ENCODE data around the gene LUC7L. TPM values are rescaled to one million over a fixed set of nuclear protein-coding genes. Genes with fewer than 3 reads are reported as not detected.

LUC7L gene
- total RNA-seq, 1 experiment from 2014 or later: 137 TPM

GRCh38 chr16:264440-264951 lies 35.2 kb upstream of the LUC7L start:
- no peak overlapping the region for H4K8ac ChIP-seq (replicated peaks; ENCODE audit: insufficient read length, low read depth, low read length)
- H3K9me3 Mint-ChIP-seq: no peaks in the 10 kb centered on the region
- no peak overlapping the region for H3K4me2 ChIP-seq (ENCODE audit: insufficient read depth, insufficient read length, low read length)
- no peak overlapping the region for H2BK12ac ChIP-seq (ENCODE audit: insufficient read length, low read depth, low read length)
- H3K4me1 Mint-ChIP-seq: peaks cover 0 to 6% of the 10 kb centered on the region in 2 experiments; a peak in 1 of 4 replicates
- no peak overlapping the region for H4K91ac ChIP-seq (ENCODE audit: insufficient read length, low read depth, low read length)
- H2BK5ac ChIP-seq (ENCODE audit: insufficient read length, low read length): no peak overlapping the region
- no peak overlapping the region for H3T11ph ChIP-seq (ENCODE audit: low read length)
- H3K27me3 Mint-ChIP-seq (ENCODE audit: low read depth): no peaks in the 10 kb centered on the region
- no peak overlapping the region for H4K5ac ChIP-seq (ENCODE audit: insufficient read length, low read depth, low read length)
- no peak overlapping the region for H3K14ac ChIP-seq (ENCODE audit: insufficient read depth, low read length)
- no peaks in the 10 kb centered on the region for H3K4me1 ChIP-seq (ENCODE audit: insufficient read depth, low read length)
- no peak overlapping the region for H3K9ac ChIP-seq (ENCODE audit: extremely low read depth, insufficient read length, low read length)
- H3K27ac Mint-ChIP-seq: no peak overlapping the region
- H3K23me2 ChIP-seq (ENCODE audit: insufficient read length, low read depth, low read length, poor library complexity, severe bottlenecking): no peaks in the 10 kb centered on the region
- no peaks in the 10 kb centered on the region for H3K79me2 ChIP-seq (ENCODE audit: insufficient read depth, low read length)
- H2AFZ ChIP-seq (ENCODE audit: low read length): no peak overlapping the region
- no peak overlapping the region for H3K23ac ChIP-seq (ENCODE audit: insufficient read length, low read depth, low read length)
- H4K20me1 ChIP-seq (ENCODE audit: control insufficient read depth, insufficient read depth, insufficient read length): no peaks in the 10 kb centered on the region
- H2BK20ac ChIP-seq (ENCODE audit: low read depth, low read length, poor library complexity, severe bottlenecking): no peak overlapping the region
- no CpG with 5 or more reads among the region's 23 CpGs for WGBS (ENCODE audit: extremely low coverage, insufficient read length, low lambda C conversion rate)
- H2BK120ac ChIP-seq (ENCODE audit: low read depth, low read length, poor library complexity, severe bottlenecking): no peak overlapping the region
- no peaks in the 10 kb centered on the region for H3K27me3 ChIP-seq (ENCODE audit: insufficient read depth, low read length)
- H3K4me3 Mint-ChIP-seq: no peak overlapping the region
- H3K36me3 Mint-ChIP-seq (ENCODE audit: insufficient read depth in 1 of 3, low read depth in 3 of 3): peaks cover 8 to 40% (median 20%) of the 10 kb centered on the region in 3 experiments; a peak in 6 of 7 replicates
- no peaks in the 10 kb centered on the region for H3K79me1 ChIP-seq (ENCODE audit: insufficient read depth, low read depth, low read length, poor library complexity, severe bottlenecking)
- H3K4ac ChIP-seq (ENCODE audit: low read depth, low read length): no peak overlapping the region
- H2AK5ac ChIP-seq (ENCODE audit: insufficient read length, low read length): no peak overlapping the region
- no peak overlapping the region for H3K18ac ChIP-seq (ENCODE audit: insufficient read length, low read depth, low read length)
- no peak overlapping the region for H3K27ac ChIP-seq (ENCODE audit: insufficient read length, low read depth, low read length)
- no peak overlapping the region for H2BK15ac ChIP-seq (ENCODE audit: low read depth, low read length)
- no peak overlapping the region for H3K56ac ChIP-seq (ENCODE audit: insufficient read length, low read depth, low read length)
- no peaks in the 10 kb centered on the region for H3K9me3 ChIP-seq (ENCODE audit: control insufficient read depth, low read depth, low read length)
- no peak for DNase-seq
- TF ChIP-seq CTCF (conservative IDR thresholded peaks at IDR 0.05): no peak
